Measurements from ENCODE around the gene ZNF655. TPM values are rescaled to one million over a fixed set of nuclear protein-coding genes. Genes with fewer than 3 reads are reported as not detected.
"Not testable (repeated sequence)": the region's sequence is repeated elsewhere in the genome, so short reads cannot be mapped to it uniquely, and the experiment has no call there.

Gene ZNF655
- total RNA-seq, 2 donors from 2014 or later, result 148 to 210 TPM

DNA sequence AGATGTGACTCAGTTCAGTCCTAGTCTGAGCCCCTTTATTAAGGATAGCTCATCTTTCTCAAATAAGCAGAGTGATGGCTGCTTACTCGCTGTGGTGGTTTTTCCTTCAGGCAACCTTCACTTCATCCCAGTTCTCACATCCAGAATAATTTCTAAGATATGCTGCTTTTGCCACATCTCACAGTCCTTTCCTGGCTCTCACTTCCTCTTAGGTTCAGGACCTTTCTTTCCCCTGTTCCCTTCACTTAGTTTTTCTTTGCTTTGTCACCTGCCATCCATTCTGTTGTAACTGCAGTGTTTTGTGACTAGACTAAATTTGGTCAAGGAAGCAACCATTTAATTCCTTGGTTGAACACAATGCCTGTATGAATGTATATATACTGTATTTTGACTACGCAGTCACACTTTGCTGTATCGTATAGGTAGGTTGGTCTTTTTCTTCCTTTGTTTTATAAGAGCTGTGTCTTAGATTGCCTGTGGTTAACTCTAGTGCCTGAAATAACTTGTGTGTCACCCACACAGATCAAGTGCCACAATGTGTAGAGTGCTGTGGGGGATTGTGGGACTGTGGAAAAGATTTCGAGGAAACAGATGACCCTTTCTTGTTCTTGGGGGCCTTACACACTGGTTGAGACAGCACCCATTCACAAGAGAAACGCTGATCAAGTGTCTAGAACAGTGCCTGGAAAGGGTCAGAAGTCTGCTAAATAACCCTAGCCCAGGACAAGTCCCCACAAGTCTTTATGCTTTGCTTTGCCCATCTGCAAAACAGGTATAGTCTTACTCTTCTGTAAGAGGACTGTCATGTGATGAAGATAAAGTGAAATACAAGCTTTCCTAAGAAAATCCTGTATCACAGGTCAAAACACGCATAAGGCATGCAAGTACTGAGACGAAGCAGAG is 2.6 kb downstream of the ZNF655 start:
- no peak for ATAC-seq (ENCODE audit: insufficient number of reproducible peaks, low FRiP score, low read depth)
- H3K36me3 ChIP-seq, result peaks cover 41% of the 10 kb centered on the region
- TF ChIP-seq, protein P1, sequence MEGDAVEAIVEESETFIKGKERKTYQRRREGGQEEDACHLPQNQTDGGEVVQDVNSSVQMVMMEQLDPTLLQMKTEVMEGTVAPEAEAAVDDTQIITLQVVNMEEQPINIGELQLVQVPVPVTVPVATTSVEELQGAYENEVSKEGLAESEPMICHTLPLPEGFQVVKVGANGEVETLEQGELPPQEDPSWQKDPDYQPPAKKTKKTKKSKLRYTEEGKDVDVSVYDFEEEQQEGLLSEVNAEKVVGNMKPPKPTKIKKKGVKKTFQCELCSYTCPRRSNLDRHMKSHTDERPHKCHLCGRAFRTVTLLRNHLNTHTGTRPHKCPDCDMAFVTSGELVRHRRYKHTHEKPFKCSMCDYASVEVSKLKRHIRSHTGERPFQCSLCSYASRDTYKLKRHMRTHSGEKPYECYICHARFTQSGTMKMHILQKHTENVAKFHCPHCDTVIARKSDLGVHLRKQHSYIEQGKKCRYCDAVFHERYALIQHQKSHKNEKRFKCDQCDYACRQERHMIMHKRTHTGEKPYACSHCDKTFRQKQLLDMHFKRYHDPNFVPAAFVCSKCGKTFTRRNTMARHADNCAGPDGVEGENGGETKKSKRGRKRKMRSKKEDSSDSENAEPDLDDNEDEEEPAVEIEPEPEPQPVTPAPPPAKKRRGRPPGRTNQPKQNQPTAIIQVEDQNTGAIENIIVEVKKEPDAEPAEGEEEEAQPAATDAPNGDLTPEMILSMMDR (IDR thresholded peaks at IDR 0.05), result no peak
- no peak overlapping the region for H3K27ac ChIP-seq
- peaks cover 11 to 34% of the 10 kb centered on the region in 2 donors for H3K4me1 ChIP-seq (ENCODE audit: control insufficient read depth in 1 of 2, low read depth in 2 of 2)
- H3K4me3 ChIP-seq, result no peak overlapping the region
- H3K9me3 ChIP-seq, result no peaks in the 10 kb centered on the region
- H3K27me3 ChIP-seq (replicated peaks; ENCODE audit: insufficient read depth), result no peaks in the 10 kb centered on the region
- no peak for DNase-seq (ENCODE audit: low spot score)

DNA sequence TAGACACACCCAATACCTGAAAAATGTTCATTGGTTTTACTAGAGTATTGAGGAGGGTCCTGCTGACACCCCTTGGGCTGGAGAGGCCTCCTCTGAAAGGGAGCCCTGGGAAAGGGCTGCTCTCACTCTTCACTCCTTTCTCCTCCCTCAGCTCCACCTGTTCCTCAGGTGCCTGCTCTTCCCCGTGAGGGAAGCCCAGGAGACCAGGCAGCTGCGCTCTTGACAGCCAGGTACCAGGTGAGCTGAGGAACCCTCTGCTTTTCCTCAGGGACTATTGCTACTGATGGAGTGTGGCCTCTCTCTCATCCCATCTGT is 3.3 kb downstream of the ZNF655 start:
- Histone ChIP-seq H3K9me3 (no peaks in the 10 kb centered on the region), H3K27me3 (replicated peaks; ENCODE audit: insufficient read depth) (no peaks in the 10 kb centered on the region), H3K4me3 (no peak overlapping the region), H3K36me3 (peaks cover 46% of the 10 kb centered on the region), H3K4me1 (ENCODE audit: control insufficient read depth in 1 of 2, low read depth in 2 of 2) (peaks cover 11 to 31% of the 10 kb centered on the region in 2 donors), H3K27ac (no peak overlapping the region)
- ATAC-seq (ENCODE audit: insufficient number of reproducible peaks, low FRiP score, low read depth), result no peak
- DNase-seq (ENCODE audit: low spot score), result no peak
- TF ChIP-seq, protein P1 (IDR thresholded peaks at IDR 0.05), result no peak

DNA sequence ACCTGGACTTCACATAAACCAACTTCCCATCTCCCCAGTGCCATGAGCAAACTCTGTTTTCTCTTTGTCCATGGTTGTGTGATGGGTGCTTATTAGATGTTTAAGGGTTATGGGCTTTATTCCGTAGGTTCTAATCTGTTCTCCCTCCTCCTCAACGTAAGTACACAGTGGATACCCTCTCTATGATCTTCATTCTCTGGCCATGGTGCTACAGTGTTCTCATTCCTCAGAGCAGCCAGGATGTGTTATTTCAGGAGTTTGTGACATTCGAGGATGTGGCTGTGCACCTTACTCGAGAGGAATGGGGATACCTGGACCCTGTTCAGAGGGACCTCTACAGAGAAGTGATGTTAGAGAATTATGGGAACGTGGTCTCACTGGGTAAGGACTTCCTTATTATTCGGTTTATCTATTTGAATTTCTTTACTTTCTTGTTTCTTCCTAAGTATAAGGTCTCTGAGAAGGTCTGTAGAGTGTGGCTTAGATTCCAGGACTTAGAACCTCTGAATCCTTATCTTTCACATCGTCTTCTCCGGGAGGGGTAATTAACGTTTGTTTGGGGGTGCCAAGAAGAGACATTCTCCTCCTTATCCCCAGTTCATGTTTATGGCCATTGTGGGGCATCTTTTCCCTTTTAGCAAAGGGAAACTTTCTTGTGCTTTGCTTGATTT is 3.8 kb downstream of the ZNF655 start:
- H3K27me3 ChIP-seq (replicated peaks; ENCODE audit: insufficient read depth), result no peaks in the 10 kb centered on the region
- peaks cover 46% of the 10 kb centered on the region for H3K36me3 ChIP-seq
- H3K9me3 ChIP-seq, result no peaks in the 10 kb centered on the region
- H3K4me1 ChIP-seq (ENCODE audit: control insufficient read depth in 1 of 2, low read depth in 2 of 2), result peaks cover 11 to 26% of the 10 kb centered on the region in 2 donors
- H3K27ac ChIP-seq, result no peak overlapping the region
- H3K4me3 ChIP-seq, result no peak overlapping the region
- TF ChIP-seq, protein P1 (IDR thresholded peaks at IDR 0.05), result no peak
- ATAC-seq (ENCODE audit: insufficient number of reproducible peaks, low FRiP score, low read depth), result no peak
- DNase-seq (ENCODE audit: low spot score), result no peak

DNA sequence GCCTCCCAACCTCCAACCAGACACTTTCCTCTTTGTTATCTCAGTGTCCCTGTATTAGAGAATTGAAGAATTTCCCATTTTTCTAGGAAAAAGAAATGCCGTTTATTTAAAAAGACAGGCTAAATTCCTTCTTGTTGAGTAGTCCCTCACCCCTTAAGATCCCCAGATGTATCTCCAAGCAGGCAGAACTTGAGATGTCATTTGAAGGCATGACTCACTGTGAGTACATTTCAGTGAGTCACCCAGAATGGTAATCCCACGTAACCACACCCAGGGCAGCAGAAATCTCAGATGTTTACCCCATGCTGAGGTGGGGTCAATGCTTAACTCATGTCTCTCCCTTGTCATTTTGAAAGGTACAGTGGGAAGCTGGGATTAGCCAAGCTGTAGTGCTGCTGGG is 4.4 kb downstream of the ZNF655 start:
- no peaks in the 10 kb centered on the region for H3K9me3 ChIP-seq
- TF ChIP-seq, protein P1 (IDR thresholded peaks at IDR 0.05), result no peak
- H3K27me3 ChIP-seq (replicated peaks; ENCODE audit: insufficient read depth), result no peaks in the 10 kb centered on the region
- ATAC-seq (ENCODE audit: insufficient number of reproducible peaks, low FRiP score, low read depth) (no peak), DNase-seq (ENCODE audit: low spot score) (no peak)
- no peak overlapping the region for H3K4me3 ChIP-seq
- peaks cover 49% of the 10 kb centered on the region for H3K36me3 ChIP-seq
- peaks cover 11 to 22% of the 10 kb centered on the region in 2 donors for H3K4me1 ChIP-seq (ENCODE audit: control insufficient read depth in 1 of 2, low read depth in 2 of 2)
- H3K27ac ChIP-seq, result no peak overlapping the region

DNA sequence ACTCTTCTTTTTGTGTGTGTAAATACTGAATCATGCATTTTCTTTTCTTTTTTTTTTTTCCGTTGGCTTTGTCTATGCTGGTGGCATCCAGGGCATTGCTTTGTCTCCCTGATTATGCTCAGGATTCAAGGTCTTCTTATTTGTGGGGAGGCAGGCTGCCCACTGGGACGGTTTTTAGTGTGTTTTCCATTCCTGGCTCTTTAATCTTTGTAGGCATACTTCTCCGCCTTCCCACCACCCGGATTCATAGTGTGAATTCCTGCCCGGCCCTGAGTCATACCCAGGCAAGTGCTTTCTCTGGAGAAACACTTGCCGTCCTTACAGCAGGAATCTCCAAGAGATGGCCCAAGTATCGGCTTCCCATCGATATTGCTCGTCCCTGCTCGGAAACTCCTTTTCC is 5.2 kb downstream of the ZNF655 start:
- H3K27ac ChIP-seq, result no peak overlapping the region

DNA sequence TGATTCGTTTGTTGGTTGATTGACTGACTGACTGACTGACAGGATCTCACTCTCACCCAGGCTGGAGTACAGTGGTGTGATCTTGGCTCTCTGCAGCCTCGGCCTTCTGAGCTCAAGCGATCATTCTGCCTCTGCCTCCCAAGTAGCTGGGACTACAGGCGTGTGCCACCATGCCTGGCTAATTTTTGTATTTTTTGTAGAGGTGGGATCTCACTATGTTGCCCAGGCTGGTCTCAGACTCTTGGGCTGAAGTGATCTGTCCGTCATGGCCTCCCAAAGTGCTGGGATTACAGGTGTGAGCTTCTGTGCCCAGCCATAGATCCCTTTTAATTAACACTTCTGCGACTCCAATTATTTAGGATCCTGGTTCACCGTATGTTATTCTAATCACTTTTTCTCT is 10.3 kb downstream of the ZNF655 start:
- H3K4me1 ChIP-seq (ENCODE audit: control insufficient read depth in 1 of 2, low read depth in 2 of 2); H3K27me3 ChIP-seq (replicated peaks; ENCODE audit: insufficient read depth); DNase-seq (ENCODE audit: low spot score); H3K27ac ChIP-seq; H3K4me3 ChIP-seq; ATAC-seq (ENCODE audit: insufficient number of reproducible peaks, low FRiP score, low read depth); H3K9me3 ChIP-seq: not testable (repeated sequence)
- peaks cover 56% of the 10 kb centered on the region for H3K36me3 ChIP-seq

More for the DNA sequence above, 5.2 kb downstream of the ZNF655 start:
- TF ChIP-seq, protein P1 (IDR thresholded peaks at IDR 0.05), result no peak
- ATAC-seq (ENCODE audit: insufficient number of reproducible peaks, low FRiP score, low read depth), result no peak
- Histone ChIP-seq H3K36me3 (peaks cover 54% of the 10 kb centered on the region), H3K27me3 (replicated peaks; ENCODE audit: insufficient read depth) (no peaks in the 10 kb centered on the region), H3K4me3 (no peak overlapping the region), H3K9me3 (no peaks in the 10 kb centered on the region), H3K4me1 (ENCODE audit: control insufficient read depth in 1 of 2, low read depth in 2 of 2) (peaks cover 11 to 22% of the 10 kb centered on the region in 2 donors)
- no peak for DNase-seq (ENCODE audit: low spot score)

All from thoracic aorta (tissue), 2 donors.